Endothelial cell of umbilical vein (primary cell): ENCODE data around the gene AK4. TPM values are rescaled to one million over a fixed set of nuclear protein-coding genes. Genes with fewer than 3 reads are reported as not detected.

ENCODE experiments used
- BruUV-seq: library from RNA; stranded (reverse); fragments of 400-500 nt; replicated peaks from 2 replicates; lab custom pipeline; 2021; lab: Mats Ljungman, UMichigan
- CTCF ChIA-PET: fragments of 300-600, 350-600 bp; sonication (Branson Sonifier 250); formaldehyde crosslinking; loops from one replicate; lab custom pipeline; 2021; ENCODE audit warnings: antibody characterized with exemption, inconsistent platforms; lab: Charles Lee
- POLR2A ChIA-PET: fragments of 300-600, 350-600 bp; sonication (Branson Sonifier 250); formaldehyde crosslinking; loops from one replicate; lab custom pipeline; 2021; ENCODE audit warnings: antibody characterized with exemption, inconsistent platforms; lab: Charles Lee
- DNase-seq: peaks from one replicate; pipeline ENCODE4 v3.0.0-alpha.2; 2011; ENCODE audit warnings: low read depth, low spot score
- FAIRE-seq: peaks from 2 replicates; lab custom pipeline; 2011; peaks lifted over from hg19 to GRCh38; lab: Jason Lieb, UNC
- H2AFZ ChIP-seq: 2 replicates; pipeline ENCODE4 v1.6.0; 2012; ENCODE audit warnings: low read depth, low read length, control low read depth, inconsistent platforms
- H3K27ac ChIP-seq: 2 replicates; pipeline ENCODE4 v1.5.1; 2011; ENCODE audit warnings: low read depth, mild to moderate bottlenecking, control low read depth, low read length, moderate library complexity; ENCODE audit not compliant: insufficient read depth
- H3K27me3 ChIP-seq, 2 experiments: 2 replicates each; pipeline versions ENCODE4 v1.6.0 to v1.6.1; 2011; ENCODE audit warnings: low read length in 2 of 2, mixed read lengths in 1 of 2; ENCODE audit not compliant: control insufficient read depth in 2 of 2, insufficient read depth in 2 of 2
- H3K36me3 ChIP-seq, 2 experiments: 2 replicates in 1 of 2; 3 replicates in 1 of 2; pipeline ENCODE4 v1.5.1; 2011; ENCODE audit warnings: low read length in 2 of 2, mild to moderate bottlenecking in 1 of 2, moderate library complexity in 1 of 2; ENCODE audit not compliant: control insufficient read depth in 2 of 2, insufficient read depth in 2 of 2; ENCODE audit errors: extremely low read depth in 1 of 2
- H3K4me1 ChIP-seq: 3 replicates; pipeline ENCODE4 v1.5.1; 2011; ENCODE audit warnings: mild to moderate bottlenecking, low read length; ENCODE audit not compliant: control insufficient read depth, insufficient read depth; ENCODE audit errors: extremely low read depth
- H3K4me2 ChIP-seq: 2 replicates; pipeline ENCODE4 v1.6.1; 2011; ENCODE audit warnings: low read length, control low read depth, mixed read lengths; ENCODE audit not compliant: insufficient read depth
- H3K4me3 ChIP-seq, 3 experiments: fragments of 200-600 bp in 1 of 3; sonication (generic), shearing (Covaris generic) in 1 of 3; replicated peaks in 1 of 3; 2 replicates each; pipeline ENCODE4 v1.5.1; 2011 to 2016; ENCODE audit warnings: control low read depth in 3 of 3, low read length in 3 of 3, mild to moderate bottlenecking in 2 of 3, inconsistent platforms in 1 of 3, low read depth in 1 of 3, moderate library complexity in 1 of 3; ENCODE audit not compliant: insufficient read depth in 1 of 3
- H3K79me2 ChIP-seq: 2 replicates; pipeline ENCODE4 v1.6.0; 2012; ENCODE audit warnings: low read length, inconsistent platforms; ENCODE audit not compliant: control insufficient read depth, insufficient read depth
- H3K9ac ChIP-seq: replicated peaks from 2 replicates; pipeline ENCODE3; 2011; ENCODE audit warnings: low read length, control low read depth; ENCODE audit not compliant: insufficient read depth; ENCODE audit errors: extremely low read depth
- H3K9me1 ChIP-seq: replicated peaks from 3 replicates; pipeline ENCODE4 v1.6.0; 2011; ENCODE audit warnings: mild to moderate bottlenecking, low read length; ENCODE audit not compliant: control insufficient read depth, insufficient read depth; ENCODE audit errors: extremely low read depth
- H3K9me3 ChIP-seq: replicated peaks from 2 replicates; pipeline ENCODE4 v1.5.1; 2012; ENCODE audit warnings: low read length, inconsistent platforms; ENCODE audit not compliant: control insufficient read depth, insufficient read depth
- H4K20me1 ChIP-seq: replicated peaks from 2 replicates; pipeline ENCODE3; 2011; ENCODE audit warnings: mild to moderate bottlenecking, low read length; ENCODE audit not compliant: control insufficient read depth, insufficient read depth; ENCODE audit errors: extremely low read depth
- EZH2 ChIP-seq: IDR thresholded peaks from 2 replicates; pipeline ENCODE4 v1.6.1; 2012; ENCODE audit warnings: borderline replicate concordance, low read depth, mild to moderate bottlenecking, moderate library complexity, low read length, inconsistent platforms; ENCODE audit not compliant: severe bottlenecking
- FOS ChIP-seq: IDR thresholded peaks from 2 replicates; pipeline ENCODE4 v1.6.1; 2011; ENCODE audit warnings: mild to moderate bottlenecking, low read length, moderate library complexity, borderline replicate concordance; ENCODE audit not compliant: insufficient read depth
- GATA2 ChIP-seq: IDR thresholded peaks from 2 replicates; pipeline ENCODE4 v1.7.0; 2011; ENCODE audit warnings: low read depth, mild to moderate bottlenecking, moderate library complexity, mixed read lengths, low read length; ENCODE audit not compliant: insufficient read length, insufficient read depth
- JUN ChIP-seq: IDR thresholded peaks from 2 replicates; pipeline ENCODE4 v1.6.1; 2011; ENCODE audit warnings: borderline replicate concordance, low read depth; ENCODE audit not compliant: insufficient read length, insufficient read depth
- MYC ChIP-seq: IDR thresholded peaks from one replicate; pipeline ENCODE4 v1.6.1; 2011; ENCODE audit warnings: mild to moderate bottlenecking, low read depth, low read length
- POLR2A ChIP-seq: IDR thresholded peaks from 2 replicates; pipeline ENCODE4 v1.6.1; 2012; ENCODE audit warnings: low read depth, mild to moderate bottlenecking, control low read depth, low read length
- POLR2AphosphoS5 ChIP-seq: IDR thresholded peaks from 2 replicates; pipeline ENCODE4 v1.6.1; 2012; ENCODE audit warnings: low read depth, mild to moderate bottlenecking, control low read depth, low read length, moderate library complexity; ENCODE audit not compliant: insufficient read depth
- dilution Hi-C: fragments of 300-500 bp; cut with MboI; formaldehyde crosslinking; loops from one replicate; pipeline ENCODE4 v1.15.0; 2019; ENCODE audit warnings: low sequenced_read_pairs; ENCODE audit not compliant: extremely low pct_ligation_motif_present
- intact Hi-C: fragments of 100-400 bp; cut with micrococcal nuclease; formaldehyde crosslinking; loops from one replicate; pipeline ENCODE4 v1.10.0; 2022
- polyA plus RNA-seq, 4 experiments: library from polyadenylated mRNA; depleted of rRNA in 3 of 4; stranded (reverse) in 3 of 4; unstranded in 1 of 4; fragments of >200 nt; gene quantifications; 2 replicates each; pipeline versions ENCODE4 v1.2.1 to v1.2.3, GENCODE V29; 2011 to 2012; ENCODE audit warnings: missing spikeins in 1 of 4
- total RNA-seq: library from RNA; stranded (reverse); gene quantifications from 2 replicates; pipeline ENCODE4 v1.2.3, GENCODE V29; 2021
- TF ChIP-seq, protein P1 (sequence below): IDR thresholded peaks from 2 replicates; pipeline ENCODE4 v1.6.1; 2011; ENCODE audit not compliant: insufficient read depth, insufficient read length
- TF ChIP-seq, protein P2 (sequence below), 2 donors: IDR thresholded peaks; 1 replicate in 1 of 2; 2 replicates in 1 of 2; pipeline ENCODE4 v1.5.1; 2011; ENCODE audit warnings: low read length in 2 of 2, mild to moderate bottlenecking in 2 of 2, moderate library complexity in 2 of 2, control low read depth in 1 of 2, inconsistent platforms in 1 of 2, low read depth in 1 of 2; ENCODE audit not compliant: insufficient read depth in 1 of 2; ENCODE audit errors: extremely low read depth in 1 of 2

The AK4 gene
- total and polyA plus RNA-seq, 2 donors (not counting 3 experiments of a cell fraction or from before 2014, with no cell fraction given) = 2.2 to 5.6 TPM

DNA sequence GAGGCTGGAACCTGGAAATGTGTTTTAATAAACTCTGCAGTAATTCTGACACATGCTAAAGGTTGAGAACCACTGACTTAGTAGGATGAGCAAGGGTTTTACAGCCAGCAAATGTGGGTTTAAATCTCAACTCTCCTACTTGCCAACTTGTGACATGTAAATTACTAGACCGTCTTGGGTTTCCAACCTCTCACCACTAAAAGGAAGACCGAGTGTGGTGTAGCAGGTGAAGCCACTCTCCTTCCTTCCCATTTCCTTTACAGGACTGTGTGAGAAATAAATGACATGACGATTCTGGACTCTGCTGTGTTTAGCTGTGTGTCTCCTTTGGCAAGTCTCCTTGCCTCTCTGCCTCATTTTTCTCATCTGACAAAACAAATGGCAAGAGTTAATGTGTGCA, 111.8 kb downstream of the AK4 start:
- Histone ChIP-seq H4K20me1 (no peaks in the 10 kb centered on the region), H3K9ac (no peak overlapping the region), H3K4me3 (no peak overlapping the region), H3K4me2 (no peak overlapping the region), H3K9me1 (no peaks in the 10 kb centered on the region), H2AFZ (no peak overlapping the region), H3K4me1 (peaks cover 13% of the 10 kb centered on the region), H3K27me3 (no peaks in the 10 kb centered on the region), H3K27ac (no peak overlapping the region), H3K9me3 (no peaks in the 10 kb centered on the region), H3K36me3 (no peaks in the 10 kb centered on the region), H3K79me2 (no peaks in the 10 kb centered on the region)
- DNase-seq = no peak
- TF ChIP-seq POLR2A = no peak
- TF ChIP-seq EZH2 = no peak
- TF ChIP-seq, protein P1, sequence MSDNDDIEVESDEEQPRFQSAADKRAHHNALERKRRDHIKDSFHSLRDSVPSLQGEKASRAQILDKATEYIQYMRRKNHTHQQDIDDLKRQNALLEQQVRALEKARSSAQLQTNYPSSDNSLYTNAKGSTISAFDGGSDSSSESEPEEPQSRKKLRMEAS = no peak
- TF ChIP-seq MYC = no peak
- TF ChIP-seq POLR2AphosphoS5 = no peak
- no peak for TF ChIP-seq GATA2
- TF ChIP-seq, protein P2, sequence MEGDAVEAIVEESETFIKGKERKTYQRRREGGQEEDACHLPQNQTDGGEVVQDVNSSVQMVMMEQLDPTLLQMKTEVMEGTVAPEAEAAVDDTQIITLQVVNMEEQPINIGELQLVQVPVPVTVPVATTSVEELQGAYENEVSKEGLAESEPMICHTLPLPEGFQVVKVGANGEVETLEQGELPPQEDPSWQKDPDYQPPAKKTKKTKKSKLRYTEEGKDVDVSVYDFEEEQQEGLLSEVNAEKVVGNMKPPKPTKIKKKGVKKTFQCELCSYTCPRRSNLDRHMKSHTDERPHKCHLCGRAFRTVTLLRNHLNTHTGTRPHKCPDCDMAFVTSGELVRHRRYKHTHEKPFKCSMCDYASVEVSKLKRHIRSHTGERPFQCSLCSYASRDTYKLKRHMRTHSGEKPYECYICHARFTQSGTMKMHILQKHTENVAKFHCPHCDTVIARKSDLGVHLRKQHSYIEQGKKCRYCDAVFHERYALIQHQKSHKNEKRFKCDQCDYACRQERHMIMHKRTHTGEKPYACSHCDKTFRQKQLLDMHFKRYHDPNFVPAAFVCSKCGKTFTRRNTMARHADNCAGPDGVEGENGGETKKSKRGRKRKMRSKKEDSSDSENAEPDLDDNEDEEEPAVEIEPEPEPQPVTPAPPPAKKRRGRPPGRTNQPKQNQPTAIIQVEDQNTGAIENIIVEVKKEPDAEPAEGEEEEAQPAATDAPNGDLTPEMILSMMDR (IDR thresholded peaks at IDR 0.05; ENCODE audit: extremely low read depth in 1 of 2, insufficient read depth in 1 of 2, low read depth in 1 of 2, low read length in 2 of 2) = no peak
- TF ChIP-seq JUN = no peak
- no peak for TF ChIP-seq FOS
- no peak for FAIRE-seq
- intact Hi-C loops = no loop called here
- dilution Hi-C loops = no loop called here
- POLR2A ChIA-PET = no interaction called here
- BruUV-seq = no TSS peak
- CTCF ChIA-PET = interaction anchor here (1.4 kb wide), 1 partner anchor 24 kb away, joined by 5 read pairs; no protein-coding TSS in a partner anchor
